MV-4-11 (cell line): ENCODE data around the gene ASMT.
"Not testable (repeated sequence)": the region's sequence is repeated elsewhere in the genome, so short reads cannot be mapped to it uniquely, and the experiment has no call there.

Experiments
- DNase-seq: peaks from one replicate; lab custom pipeline; 2025; lab: John Stamatoyannopoulos, UW

The ASMT gene

GRCh38 chrX:1649621-1650020 is 34.8 kb downstream of the ASMT start:
- DNase-seq: no peak

DNA sequence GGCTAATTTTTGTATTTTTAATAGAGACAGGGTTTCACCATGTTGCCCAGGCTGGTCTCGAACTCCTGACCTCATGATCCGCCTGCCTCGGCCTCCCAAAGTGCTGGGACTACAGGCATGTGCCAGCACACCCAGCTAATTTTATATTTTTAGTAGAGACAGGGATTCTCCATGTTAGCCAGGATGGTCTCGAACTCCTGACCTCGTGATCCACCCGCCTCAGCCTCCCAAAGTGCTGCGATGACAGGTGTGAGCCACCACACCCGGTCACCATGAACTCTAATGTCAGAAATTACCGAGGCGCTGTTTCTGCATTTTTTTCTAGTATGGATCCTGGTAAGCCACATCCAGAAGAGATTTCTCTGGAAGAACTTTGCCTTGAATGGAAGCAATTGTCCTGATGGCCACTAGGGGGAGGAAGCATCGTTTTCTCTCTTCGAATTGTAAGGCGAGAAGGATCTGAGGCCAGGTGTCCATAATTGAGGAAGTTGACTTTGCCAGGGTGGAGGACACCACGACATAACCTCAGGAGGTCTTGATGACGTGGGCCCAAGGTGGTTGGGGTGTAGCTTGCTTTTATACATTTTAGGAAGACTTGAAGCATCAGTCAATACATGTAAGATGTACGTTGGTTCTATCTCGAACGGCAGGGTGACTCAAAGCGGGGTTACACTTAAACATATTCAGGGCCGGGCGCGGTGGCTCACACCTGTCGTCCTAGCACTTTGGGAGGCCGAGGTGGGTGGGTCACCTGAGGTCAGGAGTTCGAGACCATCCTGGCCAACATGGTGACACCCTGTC is 37.4 kb downstream of the ASMT start:
- DNase-seq: peak; percentile 87

GRCh38 chrX:1656379-1656778 is 41.5 kb downstream of the ASMT start:
- DNase-seq: no peak

- DNase-seq: peak; percentile 66
These were observed 42.7 kb downstream of the ASMT start for GRCh38 chrX:1657367-1658070.

GRCh38 chrX:1658071-1658491 is 43.2 kb downstream of the ASMT start:
- DNase-seq: no peak

GRCh38 chrX:1659664-1660461 is 45.0 kb downstream of the ASMT start:
- no peak for DNase-seq

GRCh38 chrX:1661048-1661921 is 46.4 kb downstream of the ASMT start:
- DNase-seq: peak; percentile 89

DNA sequence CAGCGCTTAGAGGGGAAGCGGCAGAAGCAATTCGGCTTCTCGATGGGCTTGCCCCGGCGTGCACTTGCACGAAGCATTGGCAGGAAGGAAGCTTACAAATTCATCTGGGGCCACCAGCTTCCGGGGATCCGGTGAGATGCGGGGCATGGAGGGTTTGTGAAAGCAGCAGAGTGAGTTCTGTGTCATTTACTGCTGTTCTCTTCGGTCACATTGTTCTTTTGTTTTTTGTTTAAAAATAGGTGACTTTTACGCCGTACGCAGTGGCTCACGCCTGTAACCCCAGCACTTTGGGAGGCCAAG is 47.0 kb downstream of the ASMT start:
- no peak for DNase-seq

DNA sequence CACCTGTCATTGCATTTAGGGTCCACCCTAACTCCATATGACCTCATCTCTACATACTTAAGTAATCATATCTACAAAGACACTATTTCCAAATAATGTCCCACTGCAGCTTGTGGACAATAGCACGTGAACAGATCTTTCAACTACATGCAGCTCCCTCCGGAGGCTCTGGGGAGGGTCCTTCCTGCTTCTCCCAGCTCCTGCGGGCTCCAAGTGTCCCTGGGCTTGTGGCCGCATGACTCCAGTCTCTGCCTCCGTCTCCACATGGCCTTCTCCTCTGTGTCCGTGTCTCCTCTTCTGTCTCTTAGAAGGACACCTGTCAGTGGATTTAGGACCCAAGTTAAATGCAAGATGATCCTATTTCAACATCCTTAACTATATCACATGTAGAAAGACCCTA is 52.7 kb downstream of the ASMT start:
- DNase-seq: no peak

- peak; percentile 27 for DNase-seq
These were observed 58.5 kb downstream of the ASMT start for GRCh38 chrX:1673337-1673736.

- no peak for DNase-seq
These were observed 62.0 kb downstream of the ASMT start for GRCh38 chrX:1676866-1677265.

DNA sequence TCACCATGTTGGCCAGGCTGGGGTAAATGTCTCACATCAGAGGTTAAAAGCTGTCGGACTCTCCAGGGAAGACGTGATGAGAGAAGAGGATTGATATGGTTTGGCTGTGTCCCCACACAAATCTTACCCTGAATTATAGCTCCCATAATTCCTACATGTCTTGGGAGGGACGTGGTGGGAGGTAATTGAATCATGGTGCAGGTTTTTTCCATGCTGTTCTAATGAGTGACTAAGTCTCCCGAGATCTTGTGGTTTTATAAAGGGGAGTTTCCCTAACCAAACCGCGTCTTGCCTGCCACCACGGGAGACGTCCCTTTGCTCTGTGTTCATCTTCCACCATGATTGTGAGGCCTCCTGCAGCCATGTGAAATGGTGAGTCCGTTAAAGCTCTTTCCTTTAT is 64.4 kb downstream of the ASMT start:
- no peak for DNase-seq

- DNase-seq: no peak
These were observed 66.6 kb downstream of the ASMT start for GRCh38 chrX:1681439-1681838.

DNA sequence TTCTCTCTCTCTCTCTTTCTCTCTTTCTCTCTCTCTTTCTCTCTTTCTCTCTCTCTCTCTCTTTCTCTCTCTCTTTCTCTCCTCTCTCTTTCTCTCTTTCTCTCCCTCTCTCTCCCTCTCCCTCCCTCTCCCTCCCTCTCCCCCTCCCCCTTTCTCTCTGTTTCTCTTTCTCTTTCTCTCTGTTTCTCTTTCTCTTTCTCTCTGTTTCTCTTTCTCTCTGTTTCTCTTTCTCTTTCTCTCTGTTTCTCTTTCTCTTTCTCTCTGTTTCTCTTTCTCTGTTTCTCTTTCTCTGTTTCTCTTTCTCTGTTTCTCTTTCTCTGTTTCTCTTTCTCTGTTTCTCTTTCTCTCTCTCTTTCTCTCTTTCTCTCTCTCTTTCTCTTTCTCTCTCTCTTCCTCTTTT is 67.0 kb downstream of the ASMT start:
- DNase-seq: not testable (repeated sequence)

DNA sequence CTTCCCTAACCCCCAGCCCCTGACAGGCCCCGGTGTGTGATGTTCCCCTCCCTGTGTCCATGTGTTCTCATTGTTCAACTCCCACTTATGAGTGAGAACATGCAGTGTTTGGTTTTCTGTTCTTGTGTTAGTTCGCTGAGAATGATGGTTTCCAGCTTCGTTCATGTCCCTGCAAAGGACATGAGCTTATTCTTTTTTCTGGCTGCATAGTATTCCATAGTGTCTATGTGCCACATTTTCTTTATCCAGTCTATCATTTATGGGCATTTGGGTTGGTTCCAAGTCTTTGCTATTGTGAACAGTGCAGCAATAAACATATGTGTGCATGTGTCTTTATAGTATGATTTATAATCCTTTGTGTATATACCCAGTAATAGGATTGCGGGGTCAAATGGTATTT is 67.6 kb downstream of the ASMT start:
- not testable (repeated sequence) for DNase-seq

DNA sequence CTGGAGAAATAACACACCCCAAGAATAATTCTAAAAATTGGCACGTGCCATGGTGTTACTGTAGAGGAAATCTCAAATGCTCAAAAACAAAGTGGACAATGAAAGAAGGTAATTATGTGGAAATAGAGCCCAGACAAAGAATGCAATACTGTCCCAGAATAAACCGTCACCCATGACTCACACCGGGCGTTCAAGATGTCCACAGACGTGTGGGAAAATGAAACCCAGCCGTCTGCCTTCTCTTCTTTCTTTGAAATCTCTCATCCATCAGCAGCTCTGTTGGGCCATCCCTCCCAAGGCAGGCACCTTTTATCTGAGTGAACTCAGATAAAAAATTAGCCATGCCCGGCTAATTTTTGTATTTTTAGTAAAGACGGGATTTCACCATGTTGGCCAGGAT is 70.0 kb downstream of the ASMT start:
- DNase-seq: not testable (repeated sequence)

- not testable (repeated sequence) for DNase-seq
These were observed 70.6 kb downstream of the ASMT start for GRCh38 chrX:1685444-1685880.

DNA sequence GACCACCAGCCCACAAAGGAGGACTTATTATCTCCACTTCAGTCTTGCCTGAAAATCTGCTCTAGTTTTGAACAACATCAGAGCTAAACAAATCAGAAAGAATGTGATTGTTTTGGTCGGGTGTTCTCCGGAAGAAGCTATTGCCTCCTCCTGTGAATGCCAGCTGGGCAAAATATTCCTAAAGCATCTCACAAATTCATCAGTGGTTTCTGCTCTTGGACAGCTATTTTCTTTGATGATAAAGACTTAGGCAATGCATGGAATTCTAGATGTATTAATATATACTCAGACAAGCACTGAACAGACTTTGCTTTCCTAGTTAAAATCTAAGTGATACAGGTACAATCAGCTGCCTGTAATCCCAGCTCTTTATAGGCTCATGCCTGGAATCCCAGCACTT is 71.8 kb downstream of the ASMT start:
- DNase-seq: no peak
